GM12892 (cell line): Measurements from ENCODE around the gene NXNL2.

ENCODE experiments used
- POLR2A ChIP-seq: IDR thresholded peaks from 2 replicates; pipeline ENCODE4 v1.6.1; 2011; ENCODE audit warnings: low read depth, low read length, control low read depth
- POLR2AphosphoS5 ChIP-seq: IDR thresholded peaks from 2 replicates; pipeline ENCODE4 v1.6.1; 2011; ENCODE audit warnings: low read depth, low read length, control low read depth
- TAF1 ChIP-seq: IDR thresholded peaks from 2 replicates; pipeline ENCODE4 v1.6.1; 2011; ENCODE audit warnings: low read depth, mild to moderate bottlenecking, control low read depth, low read length, borderline replicate concordance

DNA sequence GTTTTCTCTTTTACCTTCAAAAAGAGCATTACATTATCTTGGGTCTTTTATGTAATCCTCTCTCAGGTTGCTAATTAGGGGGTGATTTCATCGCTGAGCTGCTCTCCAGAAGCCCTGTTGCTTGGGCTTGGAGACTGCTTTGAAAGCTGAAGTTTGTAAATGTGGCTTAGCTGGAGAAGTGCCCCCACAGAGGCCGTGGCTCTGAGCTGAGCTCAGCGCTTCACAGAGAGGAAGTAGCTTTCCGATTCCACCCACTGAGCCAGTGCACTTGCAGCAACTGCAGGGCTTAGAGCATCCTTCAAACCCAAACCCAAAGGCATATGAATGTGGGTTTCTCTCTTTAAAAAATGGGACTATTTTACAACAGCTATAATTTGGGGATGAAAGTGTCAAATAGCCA lies 13.7 kb upstream of the NXNL2 start:
- no peak for TF ChIP-seq POLR2AphosphoS5
- TF ChIP-seq POLR2A, result no peak
- TF ChIP-seq TAF1, result no peak
